Measurements from ENCODE around the gene DPYSL5. TPM values are rescaled to one million over a fixed set of nuclear protein-coding genes. Genes with fewer than 3 reads are reported as not detected.

Gene DPYSL5
- total and polyA plus RNA-seq, 12 donors, result 0.01 to 0.12 TPM; not detected in 10

GRCh38 chr2:26951236-26951635 is 103.3 kb downstream of the DPYSL5 start:
- H3K9me3 ChIP-seq, result no peaks in the 10 kb centered on the region
- ATAC-seq (no peak), DNase-seq (no peak)
- intact Hi-C loops (cut with DNase I), result loop anchor here in 2 of 10 donors (10.0 kb wide), 2 partner anchors 244 to 314 kb away; partner anchors contain the start of gene SLC30A3 (in 1 of the 2)
- H3K4me1 ChIP-seq, result peaks cover 0 to 13% (median 9%) of the 10 kb centered on the region in 9 donors
- peaks cover 0 to 39% (median 26%) of the 10 kb centered on the region in 7 donors for H3K27me3 ChIP-seq
- 77 to 87% methylated on average over 3 of the region's 3 CpGs for WGBS, 2 donors
- no peak overlapping the region for H3K27ac ChIP-seq
- H3K36me3 ChIP-seq, result no peaks in the 10 kb centered on the region
- no peak for TF ChIP-seq CTCF (IDR thresholded peaks at IDR 0.05)
- no peak overlapping the region for H3K4me3 ChIP-seq

- no peaks in the 10 kb centered on the region for H3K9me3 ChIP-seq
- H3K4me3 ChIP-seq, result no peak overlapping the region
- H3K27ac ChIP-seq, result no peak overlapping the region
- intact Hi-C loops (cut with DNase I), result loop anchor here in 2 of 10 donors (10.0 kb wide), 2 partner anchors 242 to 312 kb away; partner anchors contain the start of gene SLC30A3 (in 1 of the 2)
- DNase-seq (no peak), ATAC-seq (no peak)
- H3K4me1 ChIP-seq, result peaks cover 0 to 4% (median 3%) of the 10 kb centered on the region in 9 donors
- TF ChIP-seq CTCF (IDR thresholded peaks at IDR 0.05), result no peak
- 65 to 77% methylated on average over 4 of the region's 4 CpGs for WGBS, 2 donors
- H3K27me3 ChIP-seq, result peaks cover 0 to 50% (median 34%) of the 10 kb centered on the region in 7 donors
- H3K36me3 ChIP-seq, result no peaks in the 10 kb centered on the region
These were observed 104.4 kb downstream of the DPYSL5 start for GRCh38 chr2:26952374-26952773.

- TF ChIP-seq CTCF (IDR thresholded peaks at IDR 0.05), result no peak
- H3K27me3 ChIP-seq, result peaks cover 0 to 68% (median 44%) of the 10 kb centered on the region in 7 donors
- 94 to 95% methylated on average over 4 of the region's 4 CpGs for WGBS, 2 donors
These were observed 106.2 kb downstream of the DPYSL5 start for GRCh38 chr2:26954135-26954534.

GRCh38 chr2:26957041-26957440 is 109.1 kb downstream of the DPYSL5 start:
- intact Hi-C loops (cut with DNase I), result loop anchor here in 2 of 10 donors (10.0 kb wide), 2 partner anchors 238 to 308 kb away; partner anchors contain the start of gene SLC30A3 (in 1 of the 2)
- Histone ChIP-seq H3K4me1 (peaks cover 0 to 16% (median 0%) of the 10 kb centered on the region in 9 donors), H3K27ac (no peak overlapping the region), H3K36me3 (no peaks in the 10 kb centered on the region), H3K27me3 (peaks cover 0 to 80% (median 51%) of the 10 kb centered on the region in 7 donors), H3K9me3 (no peaks in the 10 kb centered on the region), H3K4me3 (no peak overlapping the region)
- DNase-seq (no peak), ATAC-seq (no peak)
- TF ChIP-seq CTCF (IDR thresholded peaks at IDR 0.05), result no peak
- WGBS, 2 donors, result 65 to 68% methylated on average over 3 of the region's 3 CpGs

More at GRCh38 chr2:26954135-26954534, 106.2 kb downstream of the DPYSL5 start:
- no peak for DNase-seq
- H3K9me3 ChIP-seq, result no peaks in the 10 kb centered on the region
- intact Hi-C loops (cut with DNase I), result loop anchor here in 2 of 10 donors (10.0 kb wide), 2 partner anchors 241 to 311 kb away; partner anchors contain the start of gene SLC30A3 (in 1 of the 2)
- H3K4me1 ChIP-seq, result peaks cover 0 to 1% (median 0%) of the 10 kb centered on the region in 9 donors
- no peaks in the 10 kb centered on the region for H3K36me3 ChIP-seq
- ATAC-seq, result no peak
- H3K4me3 ChIP-seq, result no peak overlapping the region
- no peak overlapping the region for H3K27ac ChIP-seq
